Ecto neural progenitor cell (in vitro differentiated cells): ENCODE results near the gene MRPL49.

Source experiments
- DNase-seq: peaks from one replicate; pipeline ENCODE4 v3.0.0-alpha.2; 2018; ENCODE audit warnings: low spot score

Gene MRPL49

GRCh38 chr11:65102142-65103095, 19.7 kb upstream of the MRPL49 start:
- no peak for DNase-seq

GRCh38 chr11:65103476-65103875, 18.6 kb upstream of the MRPL49 start:
- DNase-seq: no peak

DNA sequence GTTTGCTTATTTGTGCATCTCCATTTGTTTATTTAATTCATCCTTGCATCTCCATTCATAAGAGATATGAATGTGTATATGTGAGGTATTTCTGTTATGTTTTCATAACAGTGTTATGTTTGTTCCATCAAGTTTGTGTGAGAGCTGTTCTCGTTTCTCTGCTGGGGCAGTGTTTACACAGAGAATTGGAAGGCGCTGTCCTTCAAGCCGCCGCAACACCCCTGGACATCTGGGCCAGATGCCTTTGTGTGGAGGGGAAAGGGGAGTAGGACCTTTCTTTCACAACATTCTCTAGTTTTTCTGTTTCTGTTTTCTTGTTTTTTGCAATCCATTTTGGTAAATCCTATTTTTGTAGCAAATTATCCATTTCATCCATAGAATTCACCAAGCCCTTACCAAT, 17.5 kb upstream of the MRPL49 start:
- no peak for DNase-seq

DNA sequence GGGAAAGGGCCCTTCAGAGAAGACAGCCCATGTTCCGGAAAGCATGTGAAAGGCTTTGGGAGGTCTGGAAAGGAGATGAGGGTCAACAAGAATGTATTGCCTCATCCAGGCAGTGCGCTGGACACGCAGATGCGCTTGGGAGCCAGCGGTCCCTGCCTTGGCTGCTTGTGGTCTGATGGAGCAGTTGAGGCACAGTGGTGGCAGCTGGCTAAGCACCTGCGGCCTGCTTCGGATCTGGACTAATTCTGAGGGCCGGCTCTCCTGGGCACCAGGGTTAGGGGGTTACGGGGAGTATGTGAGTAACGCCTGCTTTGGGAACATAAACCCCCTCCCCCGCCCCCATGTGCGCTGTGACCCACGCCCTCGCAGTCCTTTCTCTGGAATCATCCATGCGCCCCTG, 15.0 kb upstream of the MRPL49 start:
- DNase-seq: no peak

DNA sequence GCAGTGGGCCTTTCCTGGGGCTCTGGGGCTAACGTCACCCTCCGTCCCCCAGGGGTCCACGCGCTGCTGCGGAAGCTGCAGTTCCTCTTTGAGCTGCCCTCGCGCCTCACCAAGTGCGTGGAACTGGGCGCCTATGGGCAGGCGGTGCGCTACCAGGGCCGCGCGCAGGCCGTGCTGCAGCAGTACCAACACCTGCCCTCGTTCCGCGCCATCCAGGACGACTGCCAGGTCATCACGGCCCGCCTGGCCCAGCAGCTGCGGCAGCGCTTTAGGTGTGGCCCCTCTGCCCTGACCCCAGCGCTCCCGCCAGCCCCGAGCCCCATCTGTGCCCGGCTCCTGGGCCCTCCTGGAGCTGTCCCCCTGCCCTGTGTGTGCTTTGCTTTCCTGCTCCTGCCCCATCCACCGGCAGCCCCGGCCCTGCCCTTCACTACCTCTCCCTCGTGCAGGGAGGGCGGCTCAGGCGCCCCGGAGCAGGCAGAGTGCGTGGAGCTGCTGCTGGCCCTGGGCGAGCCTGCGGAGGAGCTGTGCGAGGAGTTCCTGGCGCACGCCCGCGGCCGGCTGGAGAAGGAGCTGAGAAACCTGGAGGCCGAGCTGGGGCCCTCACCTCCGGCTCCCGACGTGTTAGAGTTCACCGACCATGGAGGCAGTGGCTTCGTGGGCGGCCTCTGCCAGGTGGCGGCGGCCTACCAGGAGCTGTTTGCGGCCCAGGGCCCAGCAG, 14.2 kb upstream of the MRPL49 start:
- DNase-seq: peak; percentile 46

DNA sequence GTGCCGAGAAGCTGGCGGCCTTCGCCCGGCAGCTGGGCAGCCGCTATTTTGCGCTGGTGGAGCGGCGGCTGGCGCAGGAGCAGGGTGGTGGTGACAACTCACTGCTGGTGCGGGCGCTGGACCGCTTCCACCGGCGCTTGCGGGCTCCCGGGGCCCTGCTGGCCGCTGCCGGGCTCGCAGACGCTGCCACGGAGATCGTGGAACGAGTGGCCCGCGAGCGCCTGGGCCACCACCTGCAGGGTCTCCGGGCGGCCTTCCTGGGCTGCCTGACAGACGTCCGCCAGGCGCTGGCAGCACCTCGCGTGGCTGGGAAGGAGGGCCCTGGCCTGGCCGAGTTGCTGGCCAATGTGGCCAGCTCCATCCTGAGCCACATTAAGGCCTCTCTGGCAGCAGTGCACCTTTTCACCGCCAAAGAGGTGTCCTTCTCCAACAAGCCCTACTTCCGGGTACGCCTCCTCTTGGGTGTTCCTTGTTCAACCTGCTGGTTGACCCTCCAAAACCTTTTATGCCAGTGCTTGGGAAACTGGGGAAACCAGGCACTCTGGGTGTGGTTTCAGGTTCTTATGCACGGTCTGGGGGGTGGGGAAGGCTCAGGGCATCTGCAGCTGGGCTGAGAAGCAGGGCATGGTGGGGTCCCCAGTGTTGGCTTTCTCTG, 13.5 kb upstream of the MRPL49 start:
- DNase-seq: no peak

- peak; percentile 44 for DNase-seq
These were observed 12.6 kb upstream of the MRPL49 start for GRCh38 chr11:65109231-65110198.

GRCh38 chr11:65110354-65110861, 11.7 kb upstream of the MRPL49 start:
- peak; percentile 92 for DNase-seq

DNA sequence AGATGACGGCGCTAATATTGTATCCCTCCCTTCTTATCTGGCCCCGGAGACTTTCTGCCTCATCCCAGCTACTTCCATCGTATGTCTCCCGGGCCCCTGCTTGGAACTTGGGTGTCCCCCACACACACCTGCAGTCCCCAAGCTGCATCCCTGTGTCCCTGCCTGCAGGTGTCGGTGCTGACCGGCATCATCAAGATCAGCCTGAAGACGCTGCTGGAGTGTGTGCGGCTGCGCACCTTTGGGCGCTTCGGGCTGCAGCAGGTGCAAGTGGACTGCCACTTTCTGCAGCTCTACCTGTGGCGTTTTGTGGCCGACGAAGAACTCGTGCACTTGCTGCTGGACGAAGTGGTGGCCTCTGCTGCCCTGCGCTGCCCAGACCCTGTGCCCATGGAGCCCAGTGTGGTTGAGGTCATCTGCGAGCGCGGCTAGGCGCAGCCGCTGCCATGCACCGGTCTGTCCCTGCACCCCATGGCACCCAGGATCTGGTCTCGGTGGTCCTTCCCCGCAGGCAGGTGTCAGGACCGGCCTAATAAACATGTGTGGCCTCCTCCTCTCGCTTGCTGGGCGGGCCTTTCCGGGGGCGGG, 10.9 kb upstream of the MRPL49 start:
- DNase-seq: no peak

DNA sequence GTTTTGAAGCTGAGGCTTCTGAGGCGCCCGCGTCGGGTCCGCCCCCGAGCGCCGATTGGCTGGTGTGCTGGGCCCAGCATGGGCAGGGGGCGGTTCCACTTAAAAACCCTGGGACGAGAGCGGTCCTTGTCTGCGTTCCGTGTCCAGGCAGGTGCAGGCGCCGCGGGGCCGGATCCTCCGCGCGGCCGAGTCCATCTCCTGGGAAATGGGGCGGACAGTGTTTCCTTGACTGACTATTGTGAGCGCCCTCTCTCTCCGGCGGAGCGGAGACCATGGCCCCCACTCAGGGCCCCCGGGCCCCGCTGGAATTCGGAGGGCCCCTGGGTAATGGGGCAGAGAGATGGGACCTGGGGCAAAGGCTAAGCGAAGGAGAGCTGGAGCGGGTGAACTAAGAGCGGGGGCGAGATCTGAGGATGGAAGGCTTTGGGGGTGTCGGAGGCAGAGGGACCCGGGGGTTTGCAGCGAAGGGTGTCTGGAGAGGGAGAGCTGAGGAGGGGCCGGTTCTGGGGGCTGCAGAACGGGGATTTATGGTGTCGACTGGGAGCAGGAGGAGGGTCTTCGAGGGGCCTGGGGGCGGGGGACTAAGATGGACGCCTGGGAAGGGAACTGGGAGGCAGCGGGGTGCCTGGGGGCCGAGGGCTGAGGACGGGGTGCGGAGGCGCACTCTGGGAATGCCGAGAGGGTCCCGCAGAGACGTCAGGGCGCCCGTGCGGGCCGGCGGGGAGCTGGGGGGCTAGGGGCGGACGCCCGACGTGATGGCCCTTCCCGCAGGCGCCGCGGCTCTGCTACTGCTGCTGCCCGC, 10.2 kb upstream of the MRPL49 start, which contains the start of gene TM7SF2:
TSS of gene TM7SF2 (plus strand) at position 129 of the 802 bp plus-strand sequence. CDS start at position 273, 144 bp downstream.
- peak; percentile 97 for DNase-seq

DNA sequence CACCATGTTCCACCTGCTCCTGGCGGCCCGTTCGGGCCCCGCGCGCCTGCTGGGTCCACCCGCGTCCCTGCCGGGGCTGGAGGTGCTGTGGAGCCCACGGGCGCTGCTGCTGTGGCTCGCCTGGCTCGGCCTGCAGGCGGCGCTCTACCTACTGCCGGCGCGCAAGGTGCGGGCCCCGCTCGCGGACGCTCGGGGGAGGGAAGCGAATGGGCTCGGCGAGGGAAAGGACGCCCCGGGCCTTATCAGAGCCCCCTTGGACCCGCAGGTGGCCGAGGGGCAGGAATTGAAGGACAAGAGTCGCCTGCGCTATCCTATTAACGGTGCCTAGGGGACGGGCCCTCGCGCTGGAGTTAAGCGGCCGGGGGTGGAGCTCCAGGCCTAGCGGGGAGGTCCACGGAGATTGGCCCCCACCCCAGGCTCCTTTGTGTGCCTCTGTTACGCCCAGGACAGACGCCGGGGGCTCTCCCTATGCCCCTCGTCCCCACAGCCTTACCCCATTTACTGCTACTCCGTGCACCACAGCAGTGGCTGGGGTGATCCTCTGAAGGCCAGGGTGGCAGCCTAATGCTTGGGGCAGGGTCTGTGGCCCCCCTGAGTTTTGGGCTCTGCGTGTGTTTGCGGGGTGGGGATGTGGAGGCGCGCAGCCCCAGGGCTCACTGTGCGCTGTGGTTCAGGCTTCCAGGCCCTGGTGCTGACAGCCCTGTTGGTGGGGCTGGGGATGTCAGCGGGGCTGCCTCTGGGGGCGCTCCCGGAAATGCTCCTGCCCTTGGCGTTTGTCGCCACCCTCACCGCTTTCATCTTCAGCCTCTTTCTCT, 9.4 kb upstream of the MRPL49 start:
- DNase-seq: peak; percentile 65

GRCh38 chr11:65113361-65113756, 8.8 kb upstream of the MRPL49 start:
- DNase-seq: no peak

GRCh38 chr11:65113839-65114238, 8.3 kb upstream of the MRPL49 start:
- DNase-seq: no peak

DNA sequence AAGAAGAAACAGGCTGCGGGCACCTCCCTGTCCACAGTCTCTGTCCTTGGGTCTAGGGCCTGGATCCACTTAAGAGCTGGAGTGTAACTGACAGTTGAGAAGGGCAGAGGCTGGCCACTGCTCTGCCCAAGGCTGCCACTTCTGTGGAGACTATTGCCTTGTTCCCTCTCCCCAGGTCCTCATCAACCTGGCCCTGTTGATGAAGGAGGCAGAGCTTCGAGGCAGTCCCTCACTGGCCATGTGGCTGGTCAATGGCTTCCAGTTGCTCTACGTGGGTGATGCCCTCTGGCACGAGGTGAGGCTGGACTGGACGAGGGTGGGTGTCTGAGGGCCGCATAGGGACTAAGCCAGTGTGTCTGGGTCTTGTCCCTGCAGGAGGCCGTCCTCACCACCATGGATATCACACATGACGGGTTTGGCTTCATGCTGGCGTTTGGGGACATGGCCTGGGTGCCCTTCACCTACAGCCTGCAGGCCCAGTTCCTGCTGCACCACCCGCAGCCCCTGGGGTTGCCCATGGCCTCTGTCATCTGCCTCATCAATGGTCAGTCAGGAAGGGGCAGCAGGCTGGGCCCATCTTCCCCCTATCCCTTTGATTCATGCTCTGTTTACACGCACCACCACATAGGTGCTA, 7.5 kb upstream of the MRPL49 start:
- DNase-seq: peak; percentile 43

- DNase-seq: peak; percentile 45
These were observed 6.6 kb upstream of the MRPL49 start for GRCh38 chr11:65115361-65116082.

GRCh38 chr11:65116370-65117205, 5.5 kb upstream of the MRPL49 start:
- DNase-seq: peak; percentile 47
